Stomach smooth muscle (tissue), 2 donors: Measurements from ENCODE around the gene AWAT2.

Source experiments
- H3K27ac ChIP-seq: one replicate; pipeline ENCODE4 v1.7.0; 2013; ENCODE audit warnings: mild to moderate bottlenecking, low read length, inconsistent platforms
- H3K27me3 ChIP-seq, 2 donors: one replicate each; pipeline ENCODE4 v1.7.0; 2013; ENCODE audit warnings: low read length in 2 of 2; ENCODE audit not compliant: insufficient read depth in 2 of 2, control insufficient read depth in 1 of 2
- H3K36me3 ChIP-seq, 2 donors: one replicate each; pipeline ENCODE4 v1.7.0; 2013; ENCODE audit warnings: low read length in 2 of 2; ENCODE audit not compliant: control insufficient read depth in 2 of 2, insufficient read depth in 2 of 2
- H3K4me1 ChIP-seq: one replicate; pipeline ENCODE4 v1.7.0; 2013; ENCODE audit warnings: low read length; ENCODE audit not compliant: control insufficient read depth, insufficient read depth
- H3K4me3 ChIP-seq, 2 donors: one replicate each; pipeline ENCODE4 v1.7.0; 2013; ENCODE audit warnings: low read length in 2 of 2
- H3K9ac ChIP-seq, 2 donors: one replicate each; pipeline ENCODE4 v1.7.0; 2013; ENCODE audit warnings: low read length in 2 of 2, mild to moderate bottlenecking in 1 of 2
- H3K9me3 ChIP-seq, 2 donors: one replicate each; pipeline ENCODE4 v1.7.0; 2013; ENCODE audit warnings: low read length in 2 of 2; ENCODE audit not compliant: control insufficient read depth in 2 of 2
- donor health status: healthy.
- donor health status: Pancreatic carcinoma.

AWAT2 gene

DNA sequence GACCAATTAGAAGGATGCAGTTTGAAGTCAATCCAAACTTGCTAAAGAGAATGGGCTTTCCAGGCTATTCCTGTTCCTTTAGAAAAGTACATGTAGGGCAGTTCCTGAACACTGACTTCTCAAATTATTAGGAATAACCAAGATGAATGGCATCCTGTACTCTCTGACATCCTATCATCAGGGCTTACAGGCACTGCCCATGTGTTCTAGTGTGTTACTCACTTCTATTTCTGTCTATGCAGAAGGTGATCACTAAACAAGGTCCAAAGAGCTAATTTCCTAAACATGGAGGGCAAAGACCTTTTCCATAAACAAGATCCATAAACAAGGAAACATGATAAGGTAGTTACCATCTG is 53.6 kb downstream of the AWAT2 start:
- Histone ChIP-seq H3K9ac (no peak overlapping the region), H3K27ac (no peak overlapping the region), H3K9me3 (no peaks in the 10 kb centered on the region), H3K4me1 (no peaks in the 10 kb centered on the region), H3K36me3 (no peaks in the 10 kb centered on the region), H3K27me3 (peaks cover 0 to 2% of the 10 kb centered on the region in 2 donors), H3K4me3 (no peak overlapping the region)

- no peaks in the 10 kb centered on the region for H3K9me3 ChIP-seq
- H3K4me3 ChIP-seq: no peak overlapping the region
- no peaks in the 10 kb centered on the region for H3K36me3 ChIP-seq
- H3K27me3 ChIP-seq: peaks cover 0 to 2% of the 10 kb centered on the region in 2 donors
- no peak overlapping the region for H3K9ac ChIP-seq
- no peaks in the 10 kb centered on the region for H3K4me1 ChIP-seq
- H3K27ac ChIP-seq: no peak overlapping the region
Observed at GRCh38 chrX:69995362-69996112, 54.2 kb downstream of the AWAT2 start.

- Histone ChIP-seq H3K27ac (no peak overlapping the region), H3K4me1 (no peaks in the 10 kb centered on the region), H3K9ac (no peak overlapping the region), H3K9me3 (no peaks in the 10 kb centered on the region), H3K27me3 (peaks cover 0 to 6% of the 10 kb centered on the region in 2 donors), H3K4me3 (no peak overlapping the region), H3K36me3 (no peaks in the 10 kb centered on the region)
Observed at GRCh38 chrX:69993494-69993893, 56.2 kb downstream of the AWAT2 start.

DNA sequence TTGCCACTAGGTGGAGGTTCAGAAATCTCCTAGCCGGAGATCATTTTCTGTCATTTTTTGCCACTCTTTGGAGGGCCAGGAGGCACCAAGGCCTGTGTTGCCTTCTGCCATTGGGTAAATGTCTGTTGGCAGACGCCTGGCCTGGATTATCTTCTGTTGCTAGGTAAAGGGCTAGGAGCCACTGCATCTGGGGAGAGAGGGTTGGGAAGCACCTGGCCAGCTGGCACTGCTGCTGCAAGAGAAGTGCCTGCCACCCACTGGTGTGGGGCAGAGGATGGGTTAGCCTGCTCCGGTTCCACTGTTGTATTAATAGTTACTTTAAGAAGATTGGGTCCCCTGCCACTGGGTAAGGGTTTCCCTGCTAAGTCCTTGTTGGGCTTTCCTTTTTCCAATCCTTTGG is 58.1 kb downstream of the AWAT2 start:
- Histone ChIP-seq H3K27me3 (peaks cover 0 to 3% of the 10 kb centered on the region in 2 donors), H3K4me1 (no peaks in the 10 kb centered on the region), H3K27ac (no peak overlapping the region), H3K9me3 (no peaks in the 10 kb centered on the region), H3K4me3 (no peak overlapping the region), H3K9ac (no peak overlapping the region), H3K36me3 (no peaks in the 10 kb centered on the region)
